IMR-90 (cell line): Measurements from ENCODE around the gene ZNF398.

Experiments
- BHLHE40 ChIP-seq: fragments of 150-350 bp; IDR thresholded peaks from 2 replicates; pipeline ENCODE4 v1.6.1; 2016; ENCODE audit warnings: mild to moderate bottlenecking, low read depth, low read length
- CEBPB ChIP-seq: IDR thresholded peaks from 2 replicates; pipeline ENCODE4 v1.6.1; 2012; ENCODE audit warnings: low read depth, low read length, improper control_type of control experiment
- CHD1 ChIP-seq: IDR thresholded peaks from 2 replicates; pipeline ENCODE4 v1.6.1; 2012; ENCODE audit warnings: low read depth, low read length, improper control_type of control experiment
- CTCF ChIP-seq: conservative IDR thresholded peaks from 2 replicates; pipeline ENCODE4 v1.5.1; 2012; ENCODE audit warnings: mild to moderate bottlenecking, low read depth, low read length, improper control_type of control experiment
- MAFK ChIP-seq: IDR thresholded peaks from 2 replicates; pipeline ENCODE4 v1.6.1; 2012; ENCODE audit warnings: low read depth, low read length, improper control_type of control experiment
- MAZ ChIP-seq: IDR thresholded peaks from 2 replicates; pipeline ENCODE4 v1.6.1; 2012; ENCODE audit warnings: low read depth, mild to moderate bottlenecking, low read length, improper control_type of control experiment, moderate library complexity, borderline replicate concordance
- MXI1 ChIP-seq: IDR thresholded peaks from 2 replicates; pipeline ENCODE4 v1.6.1; 2012; ENCODE audit warnings: low read depth, mild to moderate bottlenecking, low read length, moderate library complexity, borderline replicate concordance
- POLR2A ChIP-seq: IDR thresholded peaks from 2 replicates; pipeline ENCODE4 v1.6.1; 2012; ENCODE audit warnings: mild to moderate bottlenecking, low read depth, low read length
- RAD21 ChIP-seq: IDR thresholded peaks from 2 replicates; pipeline ENCODE4 v1.6.1; 2012; ENCODE audit warnings: low read length, improper control_type of control experiment
- RCOR1 ChIP-seq: IDR thresholded peaks from 2 replicates; pipeline ENCODE4 v1.6.1; 2012; ENCODE audit warnings: mild to moderate bottlenecking, low read length, improper control_type of control experiment; ENCODE audit not compliant: insufficient replicate concordance
- RFX5 ChIP-seq: IDR thresholded peaks from 2 replicates; pipeline ENCODE4 v1.8.0; 2012; ENCODE audit warnings: low read depth, mild to moderate bottlenecking, low read length, moderate library complexity
- SMC3 ChIP-seq: fragments of 150-350 bp; IDR thresholded peaks from 2 replicates; pipeline ENCODE4 v1.6.1; 2016; ENCODE audit warnings: low read depth, mild to moderate bottlenecking, antibody characterized with exemption, low read length, moderate library complexity

- TF ChIP-seq CTCF (no peak), RFX5 (no peak), POLR2A (no peak), MAFK (no peak), MAZ (no peak), BHLHE40 (no peak), RAD21 (no peak), CEBPB (no peak), CHD1 (no peak), SMC3 (no peak), RCOR1 (no peak), MXI1 (no peak)
Observed at GRCh38 chr7:149180722-149181449, 33.6 kb downstream of the ZNF398 start.
